Suprapubic skin (tissue), 4 donors: Measurements from ENCODE around the gene CHTF18. TPM values are rescaled to one million over a fixed set of nuclear protein-coding genes. Genes with fewer than 3 reads are reported as not detected.

Source experiments
- DNase-seq, 2 donors: peaks; one replicate each; pipeline ENCODE4 v3.0.0-alpha.2; 2019; ENCODE audit warnings: low spot score in 2 of 2
- H3K27ac ChIP-seq: fragments of 200-600 bp; sonication (generic); one replicate; pipeline ENCODE4 v1.5.1; 2019
- H3K27me3 ChIP-seq: fragments of 200-600 bp; sonication (generic); one replicate; pipeline ENCODE4 v1.5.1; 2019
- H3K36me3 ChIP-seq: fragments of 200-600 bp; sonication (generic); one replicate; pipeline ENCODE4 v1.5.1; 2019
- H3K4me1 ChIP-seq: fragments of 200-600 bp; sonication (generic); one replicate; pipeline ENCODE4 v1.5.1; 2019
- H3K4me3 ChIP-seq: fragments of 200-600 bp; sonication (generic); one replicate; pipeline ENCODE4 v1.5.1; 2019; ENCODE audit warnings: mild to moderate bottlenecking
- H3K9me3 ChIP-seq: fragments of 200-600 bp; sonication (generic); one replicate; pipeline ENCODE4 v1.5.1; 2019
- EP300 ChIP-seq: sonication (generic); formaldehyde crosslinking; IDR thresholded peaks from one replicate; pipeline ENCODE4 v1.6.1; 2017; ENCODE audit warnings: antibody characterized with exemption
- POLR2A ChIP-seq, 2 donors: fragments of 450-650 bp; IDR thresholded peaks; one replicate each; pipeline ENCODE4 v1.6.1; 2017; ENCODE audit warnings: antibody characterized with exemption in 2 of 2, mild to moderate bottlenecking in 2 of 2, moderate library complexity in 2 of 2
- POLR2AphosphoS5 ChIP-seq, 3 donors: sonication (generic); formaldehyde crosslinking; IDR thresholded peaks; one replicate each; pipeline ENCODE4 v1.6.1; 2017; ENCODE audit warnings: antibody characterized with exemption in 3 of 3
- WGBS: methylation state at CpG from one replicate; pipeline ENCODE4 v1.1.5; 2018; 5-methylcytosine and 5-hydroxymethylcytosine counted together
- total RNA-seq, 4 donors: library from RNA; depleted of rRNA; stranded (reverse); fragments of >200 nt; gene quantifications; one replicate each; pipeline ENCODE4 v1.1.0, GENCODE V29; 2016
- TF ChIP-seq, protein P1 (sequence below), 2 donors: fragments of 200-600 bp in 1 of 2; fragments of 450-650 bp in 1 of 2; sonication (generic) in 1 of 2; IDR thresholded peaks; one replicate each; pipeline ENCODE4 v1.5.1; 2016 to 2019; ENCODE audit warnings: antibody characterized with exemption in 2 of 2, mild to moderate bottlenecking in 1 of 2, moderate library complexity in 1 of 2

CHTF18 gene
- total RNA-seq, 4 donors from 2014 or later = 12.6 to 22.3 (median 17.3) TPM

DNA sequence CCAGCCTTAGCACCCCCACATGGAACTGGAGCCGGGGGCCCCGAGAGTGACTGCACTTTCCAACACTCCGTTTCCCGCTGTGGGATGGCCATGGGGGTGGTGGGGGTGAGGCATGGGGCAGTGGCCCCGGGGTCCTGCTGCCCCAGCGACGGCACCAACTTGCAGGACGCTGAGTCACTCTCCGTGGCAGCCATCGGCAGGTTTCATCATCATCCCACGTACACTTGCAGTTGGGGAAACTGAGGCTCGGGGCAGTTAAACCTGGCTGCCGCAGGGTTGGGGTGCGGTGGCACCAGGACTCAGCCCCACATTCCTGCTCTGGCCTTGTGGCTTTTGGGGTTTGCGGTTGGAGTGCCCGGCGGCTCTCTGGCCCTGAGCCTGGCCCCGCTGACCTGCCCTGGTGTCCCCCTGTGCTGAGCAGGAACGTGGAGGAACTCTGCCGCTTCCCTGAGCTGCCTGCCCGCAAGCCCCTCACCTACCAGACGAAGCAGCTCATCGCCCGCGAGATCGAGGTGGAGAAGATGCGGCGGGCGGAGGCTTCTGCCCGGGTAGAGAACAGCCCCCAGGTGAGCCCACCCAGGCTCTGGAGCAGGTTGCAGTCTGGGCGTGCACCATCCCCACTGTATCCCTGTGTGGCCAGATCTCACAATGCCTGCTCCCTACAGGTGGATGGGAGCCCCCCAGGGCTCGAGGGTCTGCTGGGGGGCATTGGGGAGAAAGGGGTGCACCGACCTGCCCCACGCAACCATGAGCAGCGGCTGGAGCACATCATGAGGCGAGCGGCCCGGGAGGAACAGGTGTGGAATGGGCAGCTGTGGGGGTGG, 8.1 kb downstream of the CHTF18 start:
- Histone ChIP-seq H3K9me3 (no peaks in the 10 kb centered on the region), H3K27ac (no peak overlapping the region), H3K27me3 (peaks cover 50% of the 10 kb centered on the region), H3K4me1 (peaks cover 5% of the 10 kb centered on the region), H3K36me3 (peaks cover 20% of the 10 kb centered on the region), H3K4me3 (no peak overlapping the region)
- no peak for TF ChIP-seq EP300
- TF ChIP-seq POLR2AphosphoS5 (IDR thresholded peaks at IDR 0.05) = no peak
- TF ChIP-seq, protein P1, sequence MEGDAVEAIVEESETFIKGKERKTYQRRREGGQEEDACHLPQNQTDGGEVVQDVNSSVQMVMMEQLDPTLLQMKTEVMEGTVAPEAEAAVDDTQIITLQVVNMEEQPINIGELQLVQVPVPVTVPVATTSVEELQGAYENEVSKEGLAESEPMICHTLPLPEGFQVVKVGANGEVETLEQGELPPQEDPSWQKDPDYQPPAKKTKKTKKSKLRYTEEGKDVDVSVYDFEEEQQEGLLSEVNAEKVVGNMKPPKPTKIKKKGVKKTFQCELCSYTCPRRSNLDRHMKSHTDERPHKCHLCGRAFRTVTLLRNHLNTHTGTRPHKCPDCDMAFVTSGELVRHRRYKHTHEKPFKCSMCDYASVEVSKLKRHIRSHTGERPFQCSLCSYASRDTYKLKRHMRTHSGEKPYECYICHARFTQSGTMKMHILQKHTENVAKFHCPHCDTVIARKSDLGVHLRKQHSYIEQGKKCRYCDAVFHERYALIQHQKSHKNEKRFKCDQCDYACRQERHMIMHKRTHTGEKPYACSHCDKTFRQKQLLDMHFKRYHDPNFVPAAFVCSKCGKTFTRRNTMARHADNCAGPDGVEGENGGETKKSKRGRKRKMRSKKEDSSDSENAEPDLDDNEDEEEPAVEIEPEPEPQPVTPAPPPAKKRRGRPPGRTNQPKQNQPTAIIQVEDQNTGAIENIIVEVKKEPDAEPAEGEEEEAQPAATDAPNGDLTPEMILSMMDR (IDR thresholded peaks at IDR 0.05) = no peak
- no peak for TF ChIP-seq POLR2A (IDR thresholded peaks at IDR 0.05)
- DNase-seq = no peak
- 97% methylated on average over 5 of the region's 38 CpGs for WGBS

DNA sequence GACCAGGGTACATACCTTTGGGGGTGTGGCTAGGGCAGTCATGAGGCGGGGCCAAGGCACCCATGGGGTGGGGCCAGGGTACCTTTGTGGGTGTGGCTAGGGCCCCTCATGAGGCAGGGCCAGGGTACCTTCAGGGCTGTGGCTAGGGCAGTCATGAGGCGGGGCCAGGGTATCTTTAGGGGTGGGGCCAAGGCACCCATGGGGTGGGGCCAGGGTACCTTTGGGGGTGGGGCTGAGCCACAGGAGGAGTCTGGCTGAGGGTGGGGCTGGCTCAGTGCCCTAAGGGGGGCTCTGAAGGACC, 8.7 kb downstream of the CHTF18 start:
- no peak overlapping the region for H3K4me3 ChIP-seq
- no peaks in the 10 kb centered on the region for H3K9me3 ChIP-seq
- TF ChIP-seq EP300 = no peak
- no peak for TF ChIP-seq POLR2A (IDR thresholded peaks at IDR 0.05)
- TF ChIP-seq, protein P1 (IDR thresholded peaks at IDR 0.05) = no peak
- TF ChIP-seq POLR2AphosphoS5 (IDR thresholded peaks at IDR 0.05) = no peak
- no peak overlapping the region for H3K27ac ChIP-seq
- H3K27me3 ChIP-seq = peaks cover 56% of the 10 kb centered on the region
- peaks cover 15% of the 10 kb centered on the region for H3K36me3 ChIP-seq
- H3K4me1 ChIP-seq = peaks cover 5% of the 10 kb centered on the region
- WGBS = 80% methylated on average over 1 of the region's 2 CpGs
- DNase-seq = no peak

DNA sequence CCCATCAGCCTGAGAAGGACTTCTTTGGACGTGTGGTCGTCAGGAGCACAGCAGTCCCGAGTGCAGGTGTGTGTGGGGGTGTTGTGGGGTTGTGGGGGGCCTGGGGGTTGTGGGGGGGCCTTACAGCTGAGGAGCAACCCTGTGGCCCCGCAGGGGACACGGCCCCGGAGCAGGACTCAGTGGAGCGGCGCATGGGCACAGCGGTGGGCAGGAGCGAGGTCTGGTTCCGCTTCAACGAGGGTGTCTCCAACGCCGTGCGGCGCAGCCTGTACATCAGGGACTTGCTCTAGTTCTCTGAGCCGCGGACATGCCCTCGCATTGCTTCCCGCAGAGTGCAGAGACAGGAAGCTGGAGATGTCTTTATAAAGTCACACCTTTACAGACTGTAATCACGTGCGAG, 9.3 kb downstream of the CHTF18 start:
- no peak for DNase-seq
- 99% methylated on average over 19 of the region's 22 CpGs for WGBS
- Histone ChIP-seq H3K4me1 (peaks cover 5% of the 10 kb centered on the region), H3K27ac (no peak overlapping the region), H3K27me3 (peaks cover 62% of the 10 kb centered on the region), H3K4me3 (no peak overlapping the region), H3K9me3 (no peaks in the 10 kb centered on the region), H3K36me3 (peaks cover 11% of the 10 kb centered on the region)
- TF ChIP-seq EP300 (no peak), POLR2A (IDR thresholded peaks at IDR 0.05) (no peak), POLR2AphosphoS5 (IDR thresholded peaks at IDR 0.05) (no peak)
- TF ChIP-seq, protein P1 (IDR thresholded peaks at IDR 0.05) = no peak

DNA sequence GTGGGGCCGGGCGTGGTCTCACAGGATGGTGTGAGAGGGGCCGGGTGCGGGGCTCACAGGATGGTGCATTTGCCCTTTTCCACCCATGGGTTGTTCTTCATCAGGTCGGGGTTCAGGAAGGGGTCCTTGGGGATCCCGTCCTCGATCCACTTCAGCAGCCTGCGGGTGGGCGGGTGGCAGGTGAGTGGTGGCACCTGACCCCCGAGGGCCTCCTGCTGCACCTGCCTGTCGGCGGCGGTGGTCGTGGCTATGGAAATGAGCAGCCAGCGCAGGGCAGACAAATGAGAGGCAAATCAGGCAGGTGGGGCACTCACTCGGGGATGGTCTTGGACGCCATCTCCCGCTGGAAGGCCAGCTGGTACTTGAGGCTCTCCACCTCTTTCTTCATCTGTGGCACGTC, 10.2 kb downstream of the CHTF18 start:
- Histone ChIP-seq H3K4me1 (peaks cover 5% of the 10 kb centered on the region), H3K9me3 (no peaks in the 10 kb centered on the region), H3K27me3 (peaks cover 71% of the 10 kb centered on the region), H3K4me3 (no peak overlapping the region), H3K36me3 (peaks cover 2% of the 10 kb centered on the region), H3K27ac (no peak overlapping the region)
- no peak for DNase-seq
- WGBS = 81% methylated on average over 14 of the region's 19 CpGs
- TF ChIP-seq EP300 (no peak), POLR2A (IDR thresholded peaks at IDR 0.05) (no peak), POLR2AphosphoS5 (IDR thresholded peaks at IDR 0.05) (no peak)
- TF ChIP-seq, protein P1 (IDR thresholded peaks at IDR 0.05) = no peak

DNA sequence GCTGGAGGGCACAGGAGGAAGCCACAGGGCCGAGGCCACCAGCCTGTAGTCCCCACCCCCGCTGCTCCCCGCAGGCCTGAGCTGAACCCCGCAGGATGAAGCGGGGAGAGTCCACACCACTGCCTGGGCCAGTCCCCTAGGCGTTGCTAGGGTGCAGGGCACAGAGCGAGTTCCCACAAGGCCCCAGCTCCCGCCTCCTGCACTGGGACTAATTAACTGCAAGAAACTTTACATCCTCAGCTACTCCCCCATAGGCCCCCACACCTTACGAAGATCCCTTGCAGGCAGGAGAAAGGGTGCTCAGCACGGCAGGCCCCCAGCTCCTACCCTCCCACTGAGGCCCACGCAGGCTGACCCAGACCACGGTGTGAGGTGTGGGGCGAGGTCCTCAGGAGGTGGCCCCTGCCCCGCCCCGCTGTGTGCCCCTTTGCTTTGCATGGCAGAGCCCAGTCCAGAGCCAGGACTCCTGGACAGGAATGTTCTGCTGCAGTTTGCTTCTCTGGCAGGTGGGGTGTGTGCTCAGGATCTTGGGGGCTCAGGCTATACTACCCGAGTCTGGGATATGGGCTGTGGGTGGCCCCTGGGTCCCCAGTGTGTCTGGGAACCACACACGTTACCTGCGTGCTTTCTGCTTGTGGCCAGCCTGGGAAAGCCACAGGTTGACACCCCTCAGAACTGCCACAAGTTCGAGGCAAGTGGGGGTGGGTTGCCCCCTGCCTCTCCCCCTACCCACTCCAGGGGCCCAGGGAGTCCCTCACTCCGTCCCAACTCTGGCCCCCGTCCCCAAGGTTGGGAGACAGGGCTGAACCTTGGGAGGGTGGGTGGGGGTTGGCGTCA, 10.9 kb downstream of the CHTF18 start:
- H3K4me3 ChIP-seq = no peak overlapping the region
- peaks cover 71% of the 10 kb centered on the region for H3K27me3 ChIP-seq
- 58% methylated on average over 15 of the region's 22 CpGs for WGBS
- no peak overlapping the region for H3K27ac ChIP-seq
- H3K36me3 ChIP-seq = no peaks in the 10 kb centered on the region
- peaks cover 5% of the 10 kb centered on the region for H3K4me1 ChIP-seq
- no peaks in the 10 kb centered on the region for H3K9me3 ChIP-seq
- DNase-seq = no peak
- TF ChIP-seq EP300 = no peak
- TF ChIP-seq, protein P1 (IDR thresholded peaks at IDR 0.05) = no peak
- no peak for TF ChIP-seq POLR2A (IDR thresholded peaks at IDR 0.05)
- TF ChIP-seq POLR2AphosphoS5 (IDR thresholded peaks at IDR 0.05) = no peak
